ENCODE results near the gene ABCA2.
A peak's percentile ranks its signal among the peaks of the same experiment; 100 is the strongest.
"Not testable (repeated sequence)": the region's sequence is repeated elsewhere in the genome, so short reads cannot be mapped to it uniquely, and the experiment has no call there.

ABCA2 gene

DNA sequence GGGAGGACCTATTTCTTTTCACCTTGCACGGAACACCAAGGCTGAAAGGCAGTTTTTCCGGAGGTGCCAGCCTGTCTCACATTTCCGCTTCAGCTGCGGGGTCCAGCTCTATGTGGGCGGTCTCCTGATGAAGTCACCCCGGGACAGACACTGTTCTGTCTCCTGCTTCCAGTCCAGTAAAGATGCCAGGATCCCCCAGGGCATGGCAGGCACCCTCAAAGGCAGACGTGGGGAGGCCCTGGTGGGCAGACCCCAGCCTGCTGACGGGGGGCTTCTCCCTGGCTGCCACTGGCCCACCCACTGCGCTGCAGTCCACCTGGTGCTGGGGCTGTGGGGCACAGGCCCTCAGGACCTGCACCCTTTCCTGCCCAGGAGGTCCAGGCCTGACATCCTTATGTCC, 34.8 kb upstream of the ABCA2 start:
- not testable (repeated sequence) for DNase-seq (ENCODE audit: low spot score)

DNA sequence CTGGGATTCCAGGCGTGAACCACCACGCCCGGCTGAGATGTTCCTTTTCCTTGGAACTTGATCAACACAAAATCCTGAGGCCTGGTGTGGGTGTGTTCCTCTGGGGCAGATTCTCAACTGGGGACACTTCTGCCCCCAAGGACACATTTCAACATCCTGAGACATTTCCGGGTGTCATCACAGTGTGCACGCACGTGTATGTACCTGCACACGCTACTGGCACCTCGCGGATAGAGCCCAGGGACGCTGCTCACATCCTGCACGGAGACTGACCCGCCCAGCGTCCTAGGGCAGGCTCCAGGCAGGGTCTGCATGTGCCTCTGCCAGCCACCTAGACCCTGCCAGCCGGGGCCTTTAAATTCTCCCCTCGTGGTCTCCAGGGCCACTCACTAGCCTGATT, 34.3 kb upstream of the ABCA2 start:
- no peak for DNase-seq (ENCODE audit: low spot score)

DNA sequence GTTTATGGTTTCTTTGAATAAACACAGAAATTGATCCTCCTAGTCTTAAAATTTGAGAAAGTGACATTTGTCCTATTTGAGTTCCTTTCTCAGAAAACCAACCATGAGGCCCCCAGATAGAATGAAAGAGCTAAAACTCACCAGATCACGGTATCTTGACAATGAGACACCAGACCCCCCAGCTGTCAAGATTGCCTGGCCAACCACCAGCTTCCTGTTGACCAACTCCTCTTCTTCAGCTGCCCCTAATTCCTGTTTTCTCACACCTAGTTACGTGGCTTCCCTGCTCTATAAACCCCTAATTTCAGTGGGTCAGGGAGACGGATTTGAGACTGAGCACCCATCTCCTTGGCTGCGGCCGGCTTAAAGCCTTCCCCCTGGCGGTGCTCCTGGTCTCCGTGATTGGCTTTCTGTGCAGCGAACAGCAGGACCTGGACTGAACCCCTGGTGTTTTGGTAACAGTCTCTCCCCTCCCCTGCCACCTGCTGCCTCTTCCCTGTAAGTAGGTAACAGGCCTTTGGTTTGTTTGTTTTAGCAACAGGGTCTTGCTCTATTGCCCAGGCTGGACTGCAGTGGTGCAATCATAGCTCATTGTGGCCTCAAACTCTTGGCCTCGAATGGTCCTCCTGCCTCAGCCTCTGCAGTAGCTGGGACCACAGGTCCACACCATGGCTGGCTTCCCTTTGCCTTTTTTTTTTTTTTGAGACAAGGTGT, 30.6 kb upstream of the ABCA2 start:
- peak; percentile 58 for DNase-seq (ENCODE audit: low spot score)

- no peak for DNase-seq (ENCODE audit: low spot score)
Observed at GRCh38 chr9:137057545-137057944, 29.5 kb upstream of the ABCA2 start.

GRCh38 chr9:137056739-137057415, 28.8 kb upstream of the ABCA2 start:
- DNase-seq (ENCODE audit: low spot score): no peak

GRCh38 chr9:137055385-137056364, 27.6 kb upstream of the ABCA2 start:
- DNase-seq (ENCODE audit: low spot score): no peak

GRCh38 chr9:137054932-137055384, 26.9 kb upstream of the ABCA2 start:
- no peak for DNase-seq (ENCODE audit: low spot score)

DNA sequence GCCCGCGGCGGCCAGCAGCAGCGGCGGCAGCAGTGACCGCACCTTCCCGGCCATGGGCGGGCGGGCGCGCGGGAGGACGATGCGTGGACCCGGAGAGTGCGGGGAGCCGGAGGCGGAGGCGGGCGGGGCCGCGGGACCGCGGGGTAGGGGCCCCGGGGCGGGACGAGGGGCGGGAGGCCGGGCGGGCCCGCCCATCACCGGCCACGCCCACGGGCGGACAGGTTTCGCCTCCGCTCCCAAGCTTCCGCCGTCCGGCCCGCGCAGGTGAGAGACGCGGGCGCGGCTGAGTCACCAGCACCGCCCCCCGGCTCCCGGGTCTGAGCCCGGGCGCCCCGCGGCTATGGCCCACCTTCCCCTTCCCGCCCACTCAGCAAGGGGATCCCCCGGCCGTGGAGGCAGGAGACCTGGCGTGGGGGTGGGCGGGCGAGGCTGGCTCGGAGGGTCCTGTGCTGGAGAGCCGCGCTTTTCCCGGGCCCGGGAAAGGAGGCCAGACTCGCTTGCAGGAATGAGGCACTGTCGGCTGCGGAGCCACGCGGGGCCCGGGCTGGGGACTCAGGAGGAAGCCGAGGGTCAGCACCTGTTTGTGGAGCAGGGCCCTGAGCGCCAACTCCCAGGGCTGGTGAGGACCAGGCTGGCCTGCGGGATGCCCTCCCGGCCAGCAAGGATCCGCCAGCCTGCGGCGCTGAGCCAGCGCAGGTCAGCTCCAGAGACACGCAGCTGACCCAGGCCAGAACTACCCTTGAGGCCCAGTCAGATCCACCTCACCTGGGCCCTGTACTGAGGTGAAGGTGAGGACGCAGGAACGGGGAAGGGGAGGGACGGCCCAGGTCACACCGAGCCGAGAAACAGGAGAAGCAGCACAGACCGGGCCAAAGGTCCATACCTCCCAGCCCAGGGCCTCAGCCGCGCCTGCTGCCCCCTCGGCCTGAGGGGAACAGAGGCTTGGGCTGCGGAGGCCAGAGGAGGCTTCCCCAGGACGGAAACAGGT, 26.2 kb upstream of the ABCA2 start, which contains the start of gene ENTPD2:
TSS of gene ENTPD2 (minus strand) at position 118 of the 988 bp plus-strand sequence. CDS start at position 54, 64 bp downstream.
- no peak for DNase-seq (ENCODE audit: low spot score)

GRCh38 chr9:137052998-137053943, 25.2 kb upstream of the ABCA2 start:
- DNase-seq (ENCODE audit: low spot score): no peak

GRCh38 chr9:137052293-137052692, 24.3 kb upstream of the ABCA2 start:
- DNase-seq (ENCODE audit: low spot score): no peak

GRCh38 chr9:137051145-137051724, 23.2 kb upstream of the ABCA2 start:
- no peak for DNase-seq (ENCODE audit: low spot score)

DNA sequence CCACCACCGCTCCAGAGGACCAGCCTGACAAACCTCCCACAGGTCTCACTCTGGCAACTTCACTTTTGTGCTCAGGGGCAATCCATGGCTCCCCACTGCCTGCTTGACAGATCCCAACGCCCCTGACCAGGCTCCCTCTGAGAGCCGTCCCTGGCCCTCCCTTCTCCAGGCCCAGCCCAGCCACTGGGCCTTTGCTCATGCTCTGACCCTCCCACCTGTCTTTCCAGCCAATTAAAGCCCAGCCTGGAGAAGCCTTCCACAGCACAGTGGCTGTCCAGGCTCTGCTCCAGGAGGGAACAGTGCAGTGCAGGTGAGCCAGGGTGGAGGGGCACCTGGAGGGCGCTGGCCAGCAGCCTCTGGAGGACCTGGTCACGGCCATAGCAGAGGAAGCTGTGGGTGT, 22.5 kb upstream of the ABCA2 start:
- DNase-seq (ENCODE audit: low spot score): no peak

GRCh38 chr9:137049544-137050449, 21.8 kb upstream of the ABCA2 start:
- DNase-seq (ENCODE audit: low spot score): peak; percentile 95

DNA sequence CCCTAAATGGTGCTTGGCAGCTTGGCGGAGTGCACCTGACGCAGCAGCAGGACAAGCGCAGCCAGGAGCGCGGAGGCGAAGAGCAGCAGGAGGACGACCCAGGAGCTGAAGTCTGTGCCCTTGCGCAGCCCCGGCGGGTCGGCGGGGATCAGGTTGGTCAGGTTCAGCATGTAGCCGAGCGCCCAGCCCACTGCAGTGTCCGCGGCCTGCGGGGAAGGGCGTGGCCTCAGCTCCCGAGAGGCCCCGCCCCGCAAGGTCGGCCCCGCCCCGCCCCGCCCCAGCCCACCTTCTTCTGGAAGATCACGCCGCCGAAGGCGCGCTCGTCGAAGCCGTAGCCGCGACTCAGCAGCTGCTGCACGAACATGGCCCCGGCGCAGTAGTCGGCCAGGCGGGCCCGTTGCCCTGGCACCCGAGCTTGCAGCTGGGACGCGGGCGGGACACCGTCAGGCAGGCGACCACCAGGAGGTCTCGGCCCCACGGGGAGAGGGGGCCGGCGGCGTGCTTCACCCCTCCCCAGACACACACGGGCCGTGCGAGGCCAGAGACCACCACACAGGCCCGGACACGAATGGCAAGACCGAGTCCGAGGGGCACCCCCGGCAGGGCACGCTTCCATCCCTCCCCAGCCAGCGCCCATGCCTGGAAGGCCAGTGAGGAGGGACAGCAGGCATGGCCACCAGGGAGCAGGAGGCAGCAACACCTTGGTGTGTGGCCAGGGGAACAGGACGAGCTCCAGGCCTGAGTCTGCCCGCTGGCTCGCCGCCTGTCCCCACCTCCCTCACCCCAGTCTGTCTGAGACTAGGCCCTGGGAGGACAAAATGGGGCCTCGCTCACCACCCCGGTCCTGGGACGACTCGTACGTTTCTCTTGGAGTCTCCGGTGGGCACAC, 20.9 kb upstream of the ABCA2 start:
- DNase-seq (ENCODE audit: low spot score): no peak

GRCh38 chr9:137046088-137046787, 18.2 kb upstream of the ABCA2 start, which contains the start of gene NPDC1:
Gene NPDC1 (minus strand): TSS chr9:137046177. CDS start chr9:137045989, 188 bp downstream.
- DNase-seq (ENCODE audit: low spot score): peak; percentile 84

- no peak for DNase-seq (ENCODE audit: low spot score)
Observed at GRCh38 chr9:137045294-137046087, 17.5 kb upstream of the ABCA2 start.
